ENCODE data around the gene LDHB.
"Not testable (repeated sequence)": the region's sequence is repeated elsewhere in the genome, so short reads cannot be mapped to it uniquely, and the experiment has no call there.

Gene LDHB

GRCh38 chr12:21661396-21662093 lies 3.9 kb upstream of the LDHB start:
- DNase-seq = not testable (repeated sequence)

- peak; percentile 32 for DNase-seq
Observed at GRCh38 chr12:21659383-21659782, 1.7 kb upstream of the LDHB start.

- DNase-seq = peak; percentile 45
Observed at GRCh38 chr12:21656905-21657325, 727 bp downstream of the LDHB start.

GRCh38 chr12:21655591-21655990 lies 2.1 kb downstream of the LDHB start:
- no peak for DNase-seq

GRCh38 chr12:21651821-21652220 lies 5.8 kb downstream of the LDHB start:
- no peak for DNase-seq

- DNase-seq = no peak
Observed at GRCh38 chr12:21650997-21651396, 6.6 kb downstream of the LDHB start.

GRCh38 chr12:21649034-21649433 lies 8.6 kb downstream of the LDHB start:
- no peak for DNase-seq

GRCh38 chr12:21648378-21648777 lies 9.3 kb downstream of the LDHB start:
- no peak for DNase-seq

GRCh38 chr12:21647179-21647578 lies 10.5 kb downstream of the LDHB start:
- DNase-seq = no peak

- DNase-seq = not testable (repeated sequence)
Observed at GRCh38 chr12:21645041-21645500, 12.6 kb downstream of the LDHB start.

- no peak for DNase-seq
Observed at GRCh38 chr12:21644516-21644915, 13.1 kb downstream of the LDHB start.

GRCh38 chr12:21643758-21644157 lies 13.9 kb downstream of the LDHB start:
- DNase-seq = no peak

- peak; percentile 14 for DNase-seq
Observed at GRCh38 chr12:21642707-21643389, 14.8 kb downstream of the LDHB start.

GRCh38 chr12:21638054-21638891 lies 19.4 kb downstream of the LDHB start:
- no peak for DNase-seq

GRCh38 chr12:21634245-21634644 lies 23.4 kb downstream of the LDHB start:
- no peak for DNase-seq

- DNase-seq = no peak
Observed at GRCh38 chr12:21631367-21631766, 26.3 kb downstream of the LDHB start.

GRCh38 chr12:21627924-21628323 lies 29.7 kb downstream of the LDHB start:
- no peak for DNase-seq

GRCh38 chr12:21618566-21618965 lies 39.1 kb downstream of the LDHB start:
- no peak for DNase-seq

GRCh38 chr12:21617030-21617429 lies 40.6 kb downstream of the LDHB start:
- DNase-seq = no peak

GRCh38 chr12:21615431-21615830 lies 42.2 kb downstream of the LDHB start:
- peak; percentile 32 for DNase-seq

- DNase-seq = peak; percentile 45
Observed at GRCh38 chr12:21614506-21614905, 43.1 kb downstream of the LDHB start.

- no peak for DNase-seq
Observed at GRCh38 chr12:21613931-21614330, 43.7 kb downstream of the LDHB start.

GRCh38 chr12:21608196-21608595 lies 49.4 kb downstream of the LDHB start:
- DNase-seq = no peak

GRCh38 chr12:21607701-21608100 lies 49.9 kb downstream of the LDHB start:
- peak; percentile 51 for DNase-seq

Measured in CD4-positive, alpha-beta T cell treated with Interleukin-17A for 1 hour (primary cell).